ENCODE data around the gene TTC38.

- TF ChIP-seq POLR2A (IDR thresholded peaks at IDR 0.05), result peak; percentile 45 to 54
- TF ChIP-seq, protein P1, sequence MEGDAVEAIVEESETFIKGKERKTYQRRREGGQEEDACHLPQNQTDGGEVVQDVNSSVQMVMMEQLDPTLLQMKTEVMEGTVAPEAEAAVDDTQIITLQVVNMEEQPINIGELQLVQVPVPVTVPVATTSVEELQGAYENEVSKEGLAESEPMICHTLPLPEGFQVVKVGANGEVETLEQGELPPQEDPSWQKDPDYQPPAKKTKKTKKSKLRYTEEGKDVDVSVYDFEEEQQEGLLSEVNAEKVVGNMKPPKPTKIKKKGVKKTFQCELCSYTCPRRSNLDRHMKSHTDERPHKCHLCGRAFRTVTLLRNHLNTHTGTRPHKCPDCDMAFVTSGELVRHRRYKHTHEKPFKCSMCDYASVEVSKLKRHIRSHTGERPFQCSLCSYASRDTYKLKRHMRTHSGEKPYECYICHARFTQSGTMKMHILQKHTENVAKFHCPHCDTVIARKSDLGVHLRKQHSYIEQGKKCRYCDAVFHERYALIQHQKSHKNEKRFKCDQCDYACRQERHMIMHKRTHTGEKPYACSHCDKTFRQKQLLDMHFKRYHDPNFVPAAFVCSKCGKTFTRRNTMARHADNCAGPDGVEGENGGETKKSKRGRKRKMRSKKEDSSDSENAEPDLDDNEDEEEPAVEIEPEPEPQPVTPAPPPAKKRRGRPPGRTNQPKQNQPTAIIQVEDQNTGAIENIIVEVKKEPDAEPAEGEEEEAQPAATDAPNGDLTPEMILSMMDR (IDR thresholded peaks at IDR 0.05 in 4 of 5, conservative IDR thresholded peaks at IDR 0.05 in 1 of 5), result peak in 3 of 5 experiments; percentile 18 to 41 (median 24)
These were observed 28.7 kb downstream of the TTC38 start, which contains the start of gene GTSE1 for GRCh38 chr22:46296257-46297150.

Measured in gastrocnemius medialis (tissue), 4 donors.